ENCODE measurements around the gene PRKCA. TPM values are rescaled to one million over a fixed set of nuclear protein-coding genes. Genes with fewer than 3 reads are reported as not detected.

Gene PRKCA
- total RNA-seq (2022; extraction: Qiagen RNA extraction): 30.8 to 47.1 TPM (median 39.5 TPM) in 5 replicates

DNA sequence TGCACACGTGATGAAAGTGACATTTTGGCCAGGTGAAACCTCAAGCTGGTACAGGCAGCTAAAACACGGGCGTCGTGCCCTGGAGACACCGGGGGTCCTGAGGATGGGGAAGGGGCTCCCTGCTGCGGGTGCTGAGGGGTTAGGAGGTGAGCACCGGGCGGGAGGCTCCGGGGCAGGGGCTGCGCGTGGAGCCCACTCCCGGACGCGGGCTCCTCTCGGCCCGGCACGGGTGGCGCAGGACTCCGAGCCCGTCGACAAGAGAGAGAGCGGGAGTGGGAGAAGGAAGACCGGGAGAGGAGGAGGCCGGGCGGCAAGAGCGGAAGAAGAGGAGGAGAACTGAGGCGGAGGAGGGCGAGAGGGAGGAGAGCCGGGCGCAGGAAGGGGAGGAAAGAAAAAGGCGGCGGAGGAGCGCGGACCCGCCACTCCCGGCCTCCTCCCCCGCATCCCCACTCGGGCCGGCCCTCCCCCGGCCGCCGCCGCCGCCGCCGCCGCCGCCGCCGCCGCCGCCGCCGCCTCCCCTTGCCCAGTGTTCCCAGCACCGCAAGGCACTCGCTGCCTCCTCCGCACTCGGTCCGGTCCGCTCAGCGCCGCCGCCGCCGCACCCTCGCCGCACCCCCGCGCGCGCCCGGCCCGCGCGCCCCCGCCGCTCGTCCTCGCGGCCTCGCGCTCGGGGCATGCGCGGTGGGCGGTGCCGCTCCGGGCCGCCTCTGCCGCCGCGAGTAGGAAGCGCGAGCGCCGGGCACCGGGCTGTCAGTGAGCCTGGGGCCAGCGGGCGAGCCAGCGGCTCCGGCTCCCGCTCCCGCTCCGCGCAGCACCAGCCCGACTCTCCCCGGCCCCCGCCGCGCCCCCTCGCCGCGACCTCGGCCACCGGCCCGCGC is at the start of gene PRKCA:
PRKCA (plus strand) TSS at position 750 of the 878 bp plus-strand sequence.

DNA sequence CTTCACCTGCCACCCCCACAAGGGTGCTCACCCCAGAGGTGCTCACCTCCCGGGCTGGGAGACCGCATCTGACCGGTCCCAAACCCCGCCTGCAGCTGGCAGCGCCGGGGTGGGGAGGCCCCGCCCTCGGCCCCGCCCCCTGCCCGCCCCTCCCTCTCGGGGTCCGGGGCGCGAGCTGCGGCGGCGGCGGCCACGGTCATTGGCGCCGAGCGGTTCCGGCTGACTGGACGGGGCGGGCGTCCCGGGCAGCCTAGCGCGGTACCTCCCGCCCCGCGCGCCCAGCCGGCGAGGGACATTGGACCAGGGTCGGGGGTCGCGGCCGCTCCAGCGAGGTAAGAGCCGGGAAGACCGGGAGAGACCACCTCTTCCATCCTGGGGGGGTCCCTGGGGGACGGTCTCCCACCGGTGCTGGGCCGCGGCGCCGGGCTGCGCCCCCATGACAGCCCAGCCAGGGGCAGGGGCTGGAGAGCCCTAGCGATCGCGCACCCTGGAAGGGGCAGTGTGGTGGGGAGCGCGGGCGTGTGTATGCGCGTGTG is 532.6 kb downstream of the PRKCA start, which contains the start of gene CACNG5:
CACNG5 (plus strand) TSS at position 199 of the 536 bp plus-strand sequence. CDS start 42,216 bp downstream, outside the sequence.

Other genes with a start within 250 kb of the PRKCA start
- 4.2 to 6.8 TPM (median 6.0 TPM) in 5 replicates for gene CEP112, start 110.5 kb upstream of the PRKCA start, total RNA-seq (2022; extraction: Qiagen RNA extraction)
- gene APOH, start 73.2 kb upstream of the PRKCA start, total RNA-seq (2022; extraction: Qiagen RNA extraction): 3.0 to 6.1 TPM (median 4.9 TPM) in 5 replicates